NCI-H146 treated with DMSO at 0.1 percent for 48 hours (cell line): ENCODE results near the gene TOMM5.
"Not testable (repeated sequence)": the region's sequence is repeated elsewhere in the genome, so short reads cannot be mapped to it uniquely, and the experiment has no call there.

Experiments used
- DNase-seq: peaks from one replicate; lab custom pipeline; 2025; ENCODE audit not compliant: unreplicated experiment; lab: John Stamatoyannopoulos, UW

TOMM5 gene

GRCh38 chr9:37617161-37617560, 24.8 kb upstream of the TOMM5 start:
- DNase-seq = no peak

DNA sequence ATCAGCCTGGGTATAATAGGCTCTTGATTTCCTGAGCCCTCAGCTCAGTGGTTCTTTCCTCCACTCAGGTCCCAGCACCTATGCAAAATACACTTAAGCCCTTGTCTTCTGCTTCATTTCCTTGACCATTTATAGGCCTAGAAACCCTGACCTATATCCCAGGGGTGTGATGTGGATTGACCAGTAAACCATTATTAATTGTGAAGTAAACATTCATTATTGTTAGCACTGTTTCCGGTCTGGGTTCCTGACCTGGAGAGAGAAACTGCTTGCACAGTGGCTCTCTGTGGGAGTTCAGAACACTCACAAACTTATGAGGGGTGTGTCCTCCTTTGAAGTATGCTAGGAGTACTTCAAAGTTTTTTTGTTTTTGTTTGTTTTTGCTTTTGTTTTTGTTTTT, 19.6 kb upstream of the TOMM5 start:
- DNase-seq = no peak

DNA sequence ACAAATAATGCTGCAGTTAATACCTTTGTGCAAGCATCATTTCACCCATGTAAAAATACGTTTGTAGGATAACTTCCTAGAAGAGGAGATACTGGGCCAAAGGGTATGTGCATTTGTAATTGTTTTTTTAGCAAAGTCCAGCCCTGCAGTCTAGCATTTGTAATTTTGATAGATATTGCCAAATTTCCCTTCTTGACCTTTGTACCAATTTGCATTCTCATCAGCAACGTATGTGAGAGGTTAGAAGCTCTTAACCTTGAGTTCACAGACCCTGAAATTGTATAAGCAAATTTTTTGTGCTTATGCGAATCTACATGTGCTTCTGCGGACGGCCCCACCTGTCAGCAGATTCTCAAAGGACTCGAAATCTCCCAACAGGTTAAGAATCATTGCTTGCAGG, 18.6 kb upstream of the TOMM5 start:
- no peak for DNase-seq

- DNase-seq = no peak
These were observed 17.5 kb upstream of the TOMM5 start for GRCh38 chr9:37609735-37610397.

DNA sequence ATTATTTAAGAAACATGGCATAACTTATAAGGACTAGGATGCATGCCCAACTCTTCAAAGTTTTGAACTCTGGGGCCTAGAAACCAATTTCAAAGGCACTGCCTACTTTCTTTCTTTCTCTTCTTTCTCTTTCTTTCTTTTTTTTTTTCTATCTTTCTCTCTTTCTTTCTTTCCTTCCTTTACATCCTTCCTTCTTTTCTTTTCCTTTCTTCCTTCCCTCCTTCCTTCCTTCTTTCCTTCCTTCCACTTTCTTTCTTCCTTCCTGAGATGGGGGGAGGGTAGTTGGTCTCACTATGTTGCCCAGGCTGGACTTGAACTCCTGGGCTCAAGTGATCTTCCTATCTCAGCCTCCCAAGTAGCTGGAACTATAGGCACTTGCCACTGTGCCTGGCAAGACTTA, 15.9 kb upstream of the TOMM5 start:
- no peak for DNase-seq

DNA sequence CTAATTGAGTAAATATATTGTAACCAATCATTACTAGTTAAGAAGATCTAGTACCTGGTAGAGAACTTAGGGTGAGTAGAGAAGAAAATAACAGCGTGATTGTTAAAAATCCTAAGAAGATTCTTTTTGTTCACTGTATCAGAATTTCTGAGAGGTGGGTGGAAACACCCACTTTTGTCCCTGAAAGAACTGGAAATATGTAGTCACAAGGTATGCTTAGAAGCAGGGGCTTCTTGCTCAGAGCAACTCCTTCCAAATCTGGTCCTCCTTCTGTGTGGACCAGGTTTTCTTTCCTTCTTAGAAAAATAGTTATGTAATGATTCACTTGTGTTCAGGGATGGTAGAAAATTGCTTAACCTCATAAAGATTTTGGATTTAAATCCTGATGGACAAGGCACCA, 11.9 kb upstream of the TOMM5 start:
- DNase-seq = no peak

- no peak for DNase-seq
These were observed 10.4 kb upstream of the TOMM5 start for GRCh38 chr9:37602817-37603216.

- DNase-seq = not testable (repeated sequence)
These were observed 9.7 kb upstream of the TOMM5 start for GRCh38 chr9:37602061-37602460.

- DNase-seq = no peak
These were observed 4.1 kb upstream of the TOMM5 start for GRCh38 chr9:37596504-37596903.

- DNase-seq = no peak
These were observed 1.6 kb upstream of the TOMM5 start for GRCh38 chr9:37593883-37594448.

GRCh38 chr9:37587521-37587920, 4.9 kb downstream of the TOMM5 start:
- no peak for DNase-seq

GRCh38 chr9:37583522-37584121, 8.8 kb downstream of the TOMM5 start:
- DNase-seq = no peak

GRCh38 chr9:37582548-37583157, 9.7 kb downstream of the TOMM5 start:
- peak; percentile 27 for DNase-seq

DNA sequence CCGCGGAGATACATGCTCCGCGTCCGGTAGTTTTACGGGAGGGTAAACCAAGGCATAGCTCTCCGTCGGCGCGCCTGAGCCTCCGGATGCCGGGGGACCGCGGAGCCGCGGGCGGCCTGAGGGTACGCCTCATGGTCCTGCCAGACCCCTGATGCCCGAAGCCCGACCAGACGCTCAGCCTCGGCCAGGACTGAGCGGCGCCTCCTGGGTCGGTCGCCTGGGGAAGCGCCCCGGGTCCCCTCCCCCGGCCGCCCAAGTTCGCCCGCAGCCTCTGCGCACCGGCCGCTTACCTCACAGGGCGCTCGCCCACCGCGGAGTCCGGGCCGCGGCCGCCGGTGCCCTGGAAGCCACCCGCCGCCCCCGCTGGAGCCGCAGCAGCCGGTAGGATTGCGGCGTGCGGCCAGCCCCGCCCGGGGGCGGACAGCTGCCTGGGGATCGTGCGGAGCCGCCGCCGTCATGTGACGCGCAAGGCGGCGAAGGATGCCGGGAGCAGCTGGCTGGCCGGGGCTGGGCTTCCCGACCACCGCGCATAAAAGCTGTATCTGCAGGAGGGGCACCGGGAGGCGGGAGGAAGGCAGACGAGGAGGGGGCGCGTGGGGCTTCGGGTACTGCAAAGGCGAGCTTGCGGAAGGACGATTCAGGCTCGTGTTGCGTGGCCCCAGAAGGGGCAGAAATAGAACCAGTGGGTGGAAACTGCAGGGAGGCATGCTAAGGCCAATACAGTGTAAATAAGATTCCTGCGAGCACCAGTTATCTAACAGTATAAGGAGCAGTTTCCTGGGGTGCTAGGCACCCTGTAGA, 16.3 kb downstream of the TOMM5 start, which contains the start of gene FBXO10:
Gene FBXO10, minus strand, starts transcription at position 460 of the 801 bp plus-strand sequence. CDS start 34,612 bp downstream, outside the sequence.
- DNase-seq = peak; percentile 68

GRCh38 chr9:37575511-37575914, 16.9 kb downstream of the TOMM5 start:
- no peak for DNase-seq

- no peak for DNase-seq
These were observed 17.4 kb downstream of the TOMM5 start for GRCh38 chr9:37575001-37575400.

DNA sequence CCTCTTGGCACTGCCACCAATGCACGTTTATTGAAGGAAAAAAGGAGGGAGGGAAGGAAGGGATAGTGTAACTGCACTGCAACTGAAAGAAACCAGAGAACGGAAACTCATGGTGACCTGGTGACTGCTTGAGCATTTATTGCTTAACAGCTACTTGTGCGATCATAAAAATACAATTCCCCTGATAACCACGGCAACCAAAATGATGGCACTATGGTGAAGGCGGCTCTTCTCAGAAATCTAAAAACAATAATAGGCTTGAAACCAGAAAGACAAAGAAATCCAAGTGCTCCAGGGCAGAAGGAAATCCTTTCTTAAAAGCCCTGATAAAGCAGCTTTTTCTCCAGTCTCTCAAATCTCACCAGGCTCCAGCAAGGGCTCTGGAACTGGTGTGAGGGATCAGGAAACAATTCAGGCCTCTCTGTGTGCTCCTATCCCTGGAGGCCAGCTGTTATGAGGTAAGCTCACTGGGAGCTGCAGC, 18.1 kb downstream of the TOMM5 start:
- DNase-seq = no peak

- DNase-seq = no peak
These were observed 21.1 kb downstream of the TOMM5 start for GRCh38 chr9:37571282-37571681.

DNA sequence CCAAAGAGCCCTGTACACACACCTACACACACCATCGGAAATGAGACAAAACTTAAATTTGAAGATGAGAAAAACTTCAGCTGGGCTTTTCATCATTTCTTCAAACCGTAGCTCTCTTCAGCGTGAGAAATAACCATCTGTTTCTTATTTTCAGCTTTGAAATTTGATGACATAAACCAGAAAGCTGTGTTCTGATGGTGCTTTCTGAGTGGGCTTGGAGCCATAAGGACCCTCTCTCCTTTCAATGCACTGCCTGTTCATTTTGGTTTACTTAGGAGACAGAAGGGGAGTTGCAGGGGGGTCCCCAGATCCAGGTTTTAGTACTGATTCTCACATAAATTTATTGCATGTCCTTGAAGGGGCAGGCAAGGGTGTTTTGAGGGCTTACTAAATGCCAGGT, 25.7 kb downstream of the TOMM5 start:
- no peak for DNase-seq

DNA sequence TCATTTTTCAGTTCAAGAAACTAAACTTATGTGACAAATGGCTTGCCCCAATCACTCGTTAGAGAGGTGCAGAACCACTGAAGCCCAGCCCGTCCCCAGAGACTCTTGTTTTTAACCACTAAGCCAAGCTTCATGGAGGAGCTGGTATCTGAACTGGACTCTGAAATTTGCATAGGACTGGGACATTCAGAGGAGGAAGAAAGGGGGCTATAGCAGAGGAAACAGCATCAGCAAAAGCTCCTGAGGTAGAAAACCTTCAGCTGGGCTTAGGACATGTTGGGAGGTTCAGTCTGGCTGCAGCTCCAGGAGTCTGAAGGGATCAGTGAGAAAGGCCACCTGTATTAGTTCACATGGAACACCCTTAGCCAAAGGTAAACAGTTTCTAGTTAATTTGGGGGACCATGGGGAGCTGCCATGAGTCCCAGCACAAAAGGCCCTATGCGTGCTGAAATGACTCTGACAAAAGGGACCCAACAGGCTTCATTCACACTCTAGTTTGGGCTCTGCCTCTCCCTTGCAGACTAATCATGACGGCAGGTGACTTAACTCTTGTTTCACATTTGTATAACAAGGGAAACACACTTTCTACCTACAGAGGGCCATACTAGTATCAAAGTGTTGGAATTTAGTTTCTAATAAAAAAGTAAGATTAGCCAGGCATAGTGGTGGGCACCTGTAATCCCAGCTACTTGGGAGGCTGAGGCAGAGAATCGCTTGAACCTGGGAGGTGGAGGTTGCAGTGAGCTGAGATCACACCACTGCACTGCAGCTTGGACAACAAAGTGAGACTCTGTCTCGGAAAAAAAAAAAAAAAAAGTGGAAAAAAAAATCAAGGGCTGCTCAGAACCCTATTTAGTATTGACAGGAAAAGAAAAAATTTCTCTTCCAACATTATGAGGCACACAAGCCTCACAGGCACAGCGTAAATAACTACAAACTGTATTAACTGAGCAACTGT, 26.5 kb downstream of the TOMM5 start:
- no peak for DNase-seq
